HT1080 (cell line): ENCODE measurements around the gene NR5A2. TPM values are rescaled to one million over a fixed set of nuclear protein-coding genes. Genes with fewer than 3 reads are reported as not detected.

Experiments used
- DNase-seq: peaks from one replicate; pipeline ENCODE4 v3.0.0-alpha.2; 2015; ENCODE audit warnings: low read depth
- total RNA-seq: library from RNA; depleted of rRNA; stranded (reverse); fragments of >200 nt; shearing (Covaris generic); gene quantifications from 2 replicates; pipeline ENCODE4 v1.2.3, GENCODE V29; 2014

The NR5A2 gene
- total RNA-seq, 1 experiment from 2014 or later = 0.19 TPM

DNA sequence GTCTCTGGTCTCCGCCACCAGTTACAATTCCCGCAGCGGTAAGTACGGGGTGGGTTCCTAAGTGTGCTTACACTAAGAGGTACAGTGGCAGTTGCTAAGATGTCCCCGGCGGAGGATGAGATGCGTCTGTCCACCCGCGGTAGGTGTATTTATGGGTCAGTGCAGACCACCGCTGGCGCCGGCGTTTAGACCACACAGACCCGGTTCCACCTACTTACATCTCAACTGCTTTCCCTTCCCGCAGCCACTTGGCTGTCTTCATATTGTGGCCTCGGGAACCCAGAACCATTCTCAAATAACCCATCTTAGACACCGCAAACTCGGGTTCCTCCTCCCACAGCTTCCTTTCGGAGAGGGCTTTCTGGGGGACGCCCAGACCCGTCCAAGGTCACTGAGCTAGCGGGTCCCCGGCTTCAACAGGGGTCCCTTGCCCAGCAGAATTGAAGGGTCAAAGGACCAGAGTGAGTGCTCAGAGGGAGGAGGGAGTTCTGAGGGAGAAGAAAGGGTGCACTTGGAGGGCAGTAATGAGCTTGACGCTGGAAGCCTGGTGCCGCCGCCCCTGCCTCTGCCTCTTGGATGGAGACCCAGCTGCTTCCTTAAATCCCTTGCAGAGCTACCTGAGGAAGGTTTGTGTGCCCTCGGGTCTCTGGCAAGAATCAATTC, 8.6 kb downstream of the NR5A2 start:
- no peak for DNase-seq

DNA sequence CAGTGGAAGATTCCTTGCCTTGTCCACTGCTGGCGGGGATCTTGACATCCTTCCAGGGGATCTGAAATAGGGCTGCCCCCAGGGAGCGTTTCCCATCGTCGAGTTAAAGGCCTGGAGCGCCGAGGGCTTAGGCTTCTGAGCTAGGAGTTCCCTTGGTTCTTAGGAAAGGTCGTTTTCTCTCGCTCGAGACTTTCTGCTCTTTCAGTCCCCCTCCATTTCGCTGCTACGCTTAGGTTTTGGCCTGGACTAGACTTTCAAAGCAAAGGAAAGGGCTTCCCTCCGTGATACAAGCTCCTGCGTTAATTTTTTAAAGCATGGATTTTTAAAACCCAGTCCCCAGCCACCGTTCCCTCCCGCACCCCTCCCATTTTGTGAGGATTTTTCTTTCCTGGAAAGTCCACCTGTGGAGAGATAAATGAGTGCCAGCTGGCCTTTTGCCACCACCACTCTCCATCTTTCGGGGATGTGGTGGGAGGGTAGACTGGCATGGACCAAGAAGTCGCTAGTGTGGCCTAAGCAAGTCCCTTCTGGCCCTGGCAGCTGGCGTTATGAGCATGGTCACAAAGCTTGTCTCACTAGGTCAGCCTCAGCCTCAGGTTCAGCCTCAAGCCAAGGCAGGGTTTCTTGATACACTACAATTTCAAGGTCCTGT, 9.2 kb downstream of the NR5A2 start:
- DNase-seq = no peak

DNA sequence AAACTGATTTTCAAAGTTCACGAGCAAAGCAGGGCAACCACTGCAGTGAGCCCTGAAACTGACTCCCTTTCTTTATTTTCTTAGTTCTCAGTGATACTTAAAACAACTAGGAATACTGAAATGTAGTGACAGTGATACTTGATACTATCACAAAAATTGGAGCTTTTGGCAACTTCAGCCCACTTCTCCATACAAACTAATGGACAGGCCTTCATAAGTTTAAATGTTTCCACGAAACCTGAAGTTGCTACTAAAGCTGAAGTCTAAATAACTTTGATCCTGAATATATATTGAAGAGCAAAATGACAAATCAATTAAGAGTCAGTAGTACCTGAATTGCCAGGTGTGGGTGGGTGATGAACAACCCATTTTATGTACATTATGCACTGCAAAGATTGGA, 10.0 kb downstream of the NR5A2 start:
- DNase-seq = no peak

DNA sequence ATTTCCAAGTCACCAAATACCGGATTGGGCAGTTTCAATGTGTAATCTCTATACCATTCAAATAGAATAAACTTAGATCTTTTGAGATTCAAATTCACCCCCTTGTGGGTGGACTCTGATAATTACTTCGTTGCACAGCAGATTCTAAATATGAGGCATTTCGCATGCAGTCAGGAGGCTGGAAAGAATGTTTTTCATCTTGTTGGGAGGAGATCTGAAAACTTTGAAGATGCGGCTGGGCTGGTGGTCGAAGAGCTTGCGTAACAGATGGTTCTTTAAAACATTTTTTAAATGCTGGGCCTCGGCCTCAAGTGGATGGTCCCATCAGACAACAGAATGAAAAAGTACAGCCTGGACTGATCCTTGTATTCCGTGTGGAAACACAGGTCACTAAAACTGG, 10.4 kb downstream of the NR5A2 start:
- no peak for DNase-seq

DNA sequence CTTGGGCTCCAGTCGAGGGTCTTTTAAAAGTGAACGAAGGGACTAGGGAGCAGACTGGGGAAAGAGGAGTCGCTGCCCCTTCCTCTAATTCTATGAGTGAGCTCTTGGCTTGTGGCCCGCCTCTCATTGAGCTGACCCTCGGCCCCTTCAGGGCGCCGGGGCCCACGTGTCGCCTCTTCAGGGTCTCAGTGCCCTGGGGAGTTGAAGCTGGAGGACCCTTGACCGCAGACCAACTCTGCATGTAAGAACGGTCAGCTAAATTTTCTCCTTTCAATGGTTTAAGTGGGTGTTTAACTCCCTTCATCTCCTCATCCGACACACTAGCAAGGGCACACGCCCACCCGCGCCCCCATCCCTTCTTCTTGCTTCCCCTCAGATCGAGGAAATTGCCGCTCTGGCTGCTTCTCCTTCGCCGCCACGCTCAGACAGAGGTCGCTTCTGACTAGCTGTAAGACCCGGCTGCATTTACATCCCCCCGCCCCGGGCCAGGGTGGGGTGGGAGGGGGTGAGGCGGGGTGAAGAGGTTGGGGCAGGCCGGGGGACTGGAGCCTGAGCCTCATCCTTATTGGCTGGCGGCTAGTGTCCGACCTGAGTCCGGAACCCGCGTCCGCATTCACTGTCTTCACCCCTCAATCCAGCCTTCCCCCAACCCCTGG, 10.9 kb downstream of the NR5A2 start:
- DNase-seq = no peak

DNA sequence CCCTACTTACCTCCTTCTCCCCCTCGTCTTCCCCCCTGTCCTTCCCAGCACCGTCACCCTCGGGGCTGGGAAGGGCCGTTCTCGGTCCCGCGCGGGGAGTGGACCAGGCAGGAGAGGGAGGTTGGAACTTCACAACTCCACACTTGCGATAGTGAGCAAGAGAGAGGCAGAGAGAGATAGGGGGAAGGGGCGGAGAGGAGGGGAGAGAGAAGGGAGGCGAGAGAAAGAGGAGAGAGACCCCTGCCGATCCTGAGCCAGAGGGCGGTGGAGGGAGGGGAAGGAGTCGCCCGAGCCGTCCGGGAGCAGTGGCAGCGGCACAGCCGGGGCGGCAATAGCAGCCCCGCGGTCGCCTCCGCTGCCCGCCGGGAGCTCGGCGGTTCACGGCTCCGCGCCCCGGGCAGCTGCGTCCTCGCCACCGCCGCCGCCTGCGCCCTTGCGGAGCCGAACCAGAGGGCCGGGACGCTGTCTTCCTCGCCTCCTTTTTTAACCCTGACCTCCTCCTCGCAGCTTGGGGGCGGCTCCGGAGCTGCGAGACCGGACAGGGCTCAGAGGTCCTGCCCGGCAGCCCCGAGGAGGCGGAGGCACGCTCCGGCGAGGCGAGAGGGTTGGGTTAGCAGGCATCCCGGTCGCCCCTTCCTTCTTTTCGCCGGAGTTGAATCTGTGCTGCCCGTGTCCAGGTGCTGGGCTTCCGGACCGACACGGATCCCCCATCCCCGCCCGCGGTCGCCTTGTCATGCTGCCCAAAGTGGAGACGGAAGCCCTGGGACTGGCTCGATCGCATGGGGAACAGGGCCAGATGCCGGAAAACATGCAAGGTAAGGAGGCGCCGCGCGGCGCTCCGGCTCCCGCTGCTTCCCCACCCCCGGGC, 11.7 kb downstream of the NR5A2 start:
- DNase-seq = peak; percentile 10

DNA sequence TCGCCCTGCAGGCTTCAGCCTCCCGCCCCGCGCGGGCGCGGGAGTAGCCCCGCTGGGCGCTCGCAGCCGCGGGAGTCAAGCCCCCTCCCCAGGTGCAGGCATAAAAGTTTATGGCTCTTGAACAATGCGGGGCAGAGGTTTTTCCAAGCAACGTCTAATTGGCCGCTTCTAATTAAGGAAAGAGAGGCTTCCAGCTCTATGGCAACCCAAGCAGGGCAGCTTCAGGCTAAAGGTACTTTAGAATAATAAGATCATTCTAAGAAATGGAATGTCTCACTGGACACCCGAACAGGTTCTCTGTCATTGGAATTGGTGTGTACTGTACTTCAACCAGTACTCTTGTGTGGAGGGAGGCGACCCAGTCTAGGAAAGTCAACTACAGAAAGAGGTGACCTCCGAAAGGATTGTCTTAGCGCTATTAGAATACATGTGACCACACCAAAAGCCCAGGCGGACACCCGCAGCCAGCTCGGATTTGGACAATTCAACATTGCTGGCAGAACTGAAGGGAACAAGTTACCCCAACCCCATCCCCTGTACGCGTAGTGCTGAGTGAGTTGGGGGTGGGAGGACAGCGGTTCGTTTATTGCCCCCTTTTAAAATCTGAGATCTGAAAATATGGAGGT, 12.5 kb downstream of the NR5A2 start:
- DNase-seq = no peak

DNA sequence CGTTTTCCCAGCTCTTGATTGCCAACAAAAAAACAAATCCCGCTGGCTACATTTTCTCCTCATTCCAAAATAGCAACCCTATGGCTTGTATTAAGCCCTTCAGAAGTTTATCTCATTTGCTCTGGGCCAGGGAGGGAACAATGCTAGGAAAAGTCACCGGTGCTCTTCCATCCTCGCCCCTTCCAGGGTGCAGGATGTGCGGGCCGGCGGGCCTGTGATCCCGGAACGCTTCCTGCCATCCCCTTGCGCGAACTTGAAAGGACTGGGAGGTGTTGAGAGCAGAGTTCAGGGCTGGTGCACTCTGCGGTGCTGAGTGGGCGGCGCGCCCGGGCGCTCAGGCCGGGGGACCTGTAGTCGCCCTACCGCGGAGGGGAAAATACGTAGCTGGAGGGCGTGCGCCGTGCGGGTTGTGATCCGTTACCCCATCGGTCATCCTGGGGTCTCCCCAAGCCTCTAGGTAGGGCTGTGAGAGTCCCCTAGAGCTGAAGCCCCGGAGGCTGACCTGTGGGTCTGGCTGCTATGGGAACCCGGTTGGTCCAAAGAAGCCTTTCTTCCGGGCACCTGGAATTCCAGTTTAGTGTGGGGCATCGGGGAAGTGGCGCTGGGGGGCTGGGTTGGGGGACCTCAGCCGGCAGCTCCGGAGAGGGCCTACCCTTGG, 13.1 kb downstream of the NR5A2 start:
- no peak for DNase-seq

DNA sequence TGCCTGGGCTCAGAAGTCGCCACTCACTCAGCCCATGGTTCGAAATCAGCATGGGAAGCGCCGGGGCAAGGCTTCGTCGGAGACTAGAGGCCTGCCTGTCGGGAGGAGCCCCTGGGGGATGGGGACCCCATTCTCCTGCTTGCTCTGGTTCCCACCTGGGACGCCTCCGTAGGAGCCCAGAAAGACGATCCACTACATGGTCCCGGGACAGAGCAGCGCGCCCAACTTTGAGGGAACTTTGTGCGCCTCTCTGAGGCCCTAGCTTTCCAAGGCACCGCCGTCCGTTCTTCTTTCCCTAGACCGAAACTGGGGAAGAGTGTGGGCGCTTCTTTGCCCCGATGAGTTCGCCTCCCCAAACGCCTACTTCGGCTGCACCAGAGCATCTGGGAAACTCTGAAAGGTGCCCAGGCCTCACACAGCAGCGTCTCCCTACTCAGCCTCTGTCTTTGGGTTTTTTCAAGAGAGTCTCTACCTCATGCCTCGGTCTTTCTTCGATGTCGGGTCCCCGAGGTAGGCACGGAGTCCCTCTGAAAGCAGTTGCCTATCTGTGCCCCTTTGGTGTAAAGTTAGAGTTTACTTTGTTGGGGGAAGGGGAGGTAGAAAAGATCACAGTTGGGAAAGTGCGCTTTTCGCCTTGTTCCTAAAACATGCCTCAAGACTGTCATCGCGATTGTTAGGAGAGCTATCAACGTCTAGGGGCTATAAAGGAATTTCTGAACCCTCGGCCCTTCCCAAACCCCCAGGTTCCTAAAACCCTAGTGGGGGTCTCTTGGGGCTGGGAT, 14.0 kb downstream of the NR5A2 start:
- DNase-seq = no peak

DNA sequence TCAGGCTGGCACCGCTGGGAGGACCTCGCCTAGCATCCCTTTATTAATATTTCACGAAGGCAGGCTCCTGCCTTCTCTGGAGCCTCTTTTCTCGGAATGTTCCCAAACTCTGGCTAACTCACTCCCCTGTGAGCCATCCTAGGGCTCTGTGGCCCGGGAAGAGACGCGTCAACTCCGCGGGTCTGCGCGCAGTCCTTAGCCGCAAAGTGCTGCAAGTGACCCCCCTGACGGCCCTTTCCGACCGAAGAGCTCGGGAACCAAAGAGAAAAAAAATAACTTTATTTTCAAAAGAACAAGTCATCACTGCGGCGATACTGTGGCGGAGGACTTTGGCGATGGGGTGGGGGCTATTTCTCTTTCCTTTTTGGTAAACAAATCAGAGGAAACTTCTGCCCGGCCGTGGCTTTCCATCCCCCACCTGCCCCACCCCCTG, 14.6 kb downstream of the NR5A2 start:
- DNase-seq = no peak

DNA sequence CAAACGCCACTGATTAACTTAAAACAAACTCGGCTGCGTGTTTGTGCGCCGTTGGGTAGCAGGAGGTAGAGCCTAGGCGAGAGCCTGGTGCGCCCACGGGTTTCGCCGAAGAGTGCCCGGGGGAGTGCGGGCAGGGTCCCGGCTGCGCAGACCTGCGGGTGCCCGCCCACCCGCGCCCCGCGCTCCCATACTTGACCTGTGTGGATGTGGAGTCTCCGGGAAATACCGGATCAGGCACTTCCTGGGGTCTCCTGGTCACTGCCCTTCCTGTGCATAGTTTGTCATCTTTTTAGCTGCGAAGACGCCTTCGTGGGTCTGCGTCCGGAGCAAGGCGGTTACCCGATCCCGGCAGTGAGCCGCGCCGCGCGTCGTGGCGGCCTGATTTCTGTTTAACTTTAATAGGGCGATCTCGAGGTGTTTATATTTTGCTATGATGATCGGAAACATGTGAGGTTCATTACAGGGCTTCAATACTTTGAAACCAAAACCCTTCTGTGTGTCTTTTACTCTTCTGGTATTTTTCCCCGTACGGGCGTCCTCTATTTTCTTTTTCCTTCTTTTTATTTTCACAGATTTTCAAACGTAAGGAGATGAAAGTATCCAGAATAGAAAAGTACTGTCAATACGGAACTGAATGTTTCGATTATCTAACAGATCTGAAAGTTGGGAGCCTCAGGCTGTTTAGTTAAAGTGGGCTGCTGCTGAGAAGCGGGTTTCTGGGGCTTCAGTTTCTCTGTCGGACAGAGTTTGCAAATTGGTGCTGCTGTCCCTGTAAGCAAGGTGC, 15.2 kb downstream of the NR5A2 start:
- DNase-seq = no peak

DNA sequence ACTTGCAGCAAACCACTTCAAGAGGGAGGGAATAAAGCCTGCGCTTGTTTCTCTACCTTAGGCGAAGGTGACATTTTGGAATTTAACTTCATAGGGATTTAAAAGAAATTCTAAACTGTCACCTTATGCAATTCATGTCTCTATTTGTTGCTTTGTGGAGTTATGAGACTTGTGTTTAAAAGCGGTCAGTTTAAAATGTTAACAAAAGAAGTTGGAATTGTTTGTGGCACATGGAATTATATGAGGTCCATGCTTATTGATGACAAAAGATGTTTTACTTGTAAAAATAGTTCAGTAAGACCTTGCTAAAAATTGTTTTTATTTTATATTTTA, 15.8 kb downstream of the NR5A2 start:
- no peak for DNase-seq

DNA sequence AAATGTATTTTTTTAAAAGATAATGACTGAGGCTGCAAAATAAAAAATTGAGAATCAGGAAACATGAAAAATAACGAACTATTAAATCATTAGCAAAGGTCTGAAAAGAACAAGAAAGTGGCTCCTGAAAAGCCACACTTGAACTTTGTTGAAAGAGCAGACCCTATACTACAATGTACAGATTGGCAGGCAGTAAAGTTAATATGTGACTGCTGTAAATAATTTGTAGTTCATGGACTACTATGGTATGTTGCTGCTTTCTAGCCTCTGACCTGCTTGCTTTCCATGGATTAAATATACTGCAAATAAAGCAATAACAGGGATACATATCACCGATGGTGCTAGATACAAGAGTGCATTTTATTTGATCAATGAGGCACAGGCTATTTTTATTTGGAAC, 18.6 kb downstream of the NR5A2 start:
- no peak for DNase-seq

DNA sequence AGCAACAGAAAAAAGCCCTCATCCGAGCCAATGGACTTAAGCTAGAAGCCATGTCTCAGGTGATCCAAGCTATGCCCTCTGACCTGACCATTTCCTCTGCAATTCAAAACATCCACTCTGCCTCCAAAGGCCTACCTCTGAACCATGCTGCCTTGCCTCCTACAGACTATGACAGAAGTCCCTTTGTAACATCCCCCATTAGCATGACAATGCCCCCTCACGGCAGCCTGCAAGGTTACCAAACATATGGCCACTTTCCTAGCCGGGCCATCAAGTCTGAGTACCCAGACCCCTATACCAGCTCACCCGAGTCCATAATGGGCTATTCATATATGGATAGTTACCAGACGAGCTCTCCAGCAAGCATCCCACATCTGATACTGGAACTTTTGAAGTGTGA, 20.7 kb downstream of the NR5A2 start:
- DNase-seq = no peak

DNA sequence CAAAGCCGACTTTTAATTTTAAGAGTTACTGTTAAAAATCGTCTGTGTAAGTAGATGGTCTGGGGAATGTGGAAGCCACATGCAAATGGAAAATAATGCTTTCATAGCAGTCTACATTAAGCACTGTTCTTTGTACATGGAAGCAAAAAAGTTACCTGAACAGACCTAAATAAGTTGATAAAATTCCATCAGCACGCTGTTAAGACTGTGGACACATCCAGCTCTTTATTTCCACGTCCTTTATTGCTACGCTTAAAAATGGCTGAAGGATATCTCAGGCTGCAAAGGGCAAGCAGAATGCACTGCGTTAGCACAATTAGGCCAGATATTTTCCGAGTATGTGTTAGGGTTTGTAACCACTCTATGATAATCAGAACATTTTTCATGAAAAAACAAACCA, 22.3 kb downstream of the NR5A2 start:
- no peak for DNase-seq

DNA sequence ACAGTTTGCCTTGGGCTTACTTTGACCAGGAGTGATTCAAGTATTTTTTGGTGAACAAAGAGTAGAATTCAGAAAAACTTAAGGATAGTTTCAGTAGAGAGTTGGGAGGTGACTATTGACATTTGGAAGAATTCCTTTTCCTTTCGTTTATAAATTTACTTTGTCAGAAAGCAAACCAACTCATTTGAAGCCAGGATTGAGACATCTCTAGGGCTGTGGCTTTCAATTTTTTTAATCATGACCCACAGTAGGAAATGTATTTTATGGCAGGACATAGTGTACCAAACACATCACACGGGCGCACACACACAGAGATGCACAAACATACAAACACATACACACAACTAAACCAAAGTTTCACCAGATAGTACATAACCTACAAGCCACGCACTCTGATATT, 24.1 kb downstream of the NR5A2 start:
- no peak for DNase-seq

DNA sequence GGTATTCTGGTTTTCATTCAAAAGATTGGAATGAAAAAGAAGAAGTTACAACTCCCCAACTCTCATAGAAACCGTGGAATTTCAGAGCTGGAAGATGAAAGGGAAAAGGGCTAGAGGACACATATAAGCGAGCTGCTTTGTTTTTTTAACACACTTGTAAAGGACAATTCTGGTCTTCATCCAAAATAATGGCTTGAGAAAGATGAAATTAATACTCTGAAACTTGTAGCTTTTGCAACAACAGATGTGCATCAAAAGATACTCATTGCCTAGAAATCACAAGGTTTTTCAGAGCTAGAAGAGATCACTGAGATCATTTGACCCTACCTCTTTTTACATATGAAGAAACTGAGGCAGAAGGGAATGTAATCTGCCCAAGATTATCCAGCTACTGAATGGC, 25.6 kb downstream of the NR5A2 start:
- DNase-seq = no peak

DNA sequence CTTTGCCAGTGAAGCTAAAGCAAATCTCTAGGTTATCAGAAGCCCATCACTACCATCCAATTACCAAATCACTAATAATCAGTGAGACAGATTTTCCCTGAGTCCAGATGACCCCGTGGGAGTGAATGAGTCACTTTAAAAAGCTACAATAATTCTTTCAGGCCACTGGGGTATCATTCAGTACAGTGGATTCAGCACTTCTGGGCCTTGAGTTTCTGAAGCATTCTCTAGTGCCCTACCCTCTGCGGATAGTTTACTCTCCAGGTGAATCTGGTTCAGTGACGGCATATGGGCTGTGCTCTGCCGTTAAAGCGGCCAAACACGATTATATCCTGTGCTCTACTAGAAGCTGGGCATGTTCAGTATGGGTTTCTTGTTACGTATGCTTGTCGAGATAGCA, 26.1 kb downstream of the NR5A2 start:
- no peak for DNase-seq

DNA sequence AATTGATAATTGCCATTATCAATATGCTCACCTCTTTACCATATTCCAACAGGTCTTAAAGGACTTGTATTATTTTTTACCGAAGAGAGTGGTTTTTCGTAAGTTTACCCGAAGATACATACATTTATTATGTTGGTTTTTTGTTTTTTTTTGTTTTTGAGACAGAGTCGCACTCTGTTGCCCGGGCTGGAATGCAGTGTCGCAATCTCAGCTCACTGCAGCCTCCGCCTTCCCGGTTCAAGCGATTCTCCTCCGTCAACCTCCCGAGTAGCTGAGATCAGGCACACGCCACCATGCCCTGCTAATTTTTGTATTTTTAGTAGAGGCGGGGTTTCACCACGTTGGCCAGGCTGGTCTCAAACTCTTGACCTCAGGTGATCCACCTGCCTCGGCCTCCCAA, 30.8 kb downstream of the NR5A2 start:
- DNase-seq = no peak
